Osteoblast (primary cell): ENCODE data around the gene KRT80. TPM values are rescaled to one million over a fixed set of nuclear protein-coding genes. Genes with fewer than 3 reads are reported as not detected.

Source experiments
- DNase-seq: peaks from one replicate; pipeline ENCODE4 v3.0.0; 2011; ENCODE audit warnings: low spot score, mixed read lengths; ENCODE audit not compliant: insufficient read length; ENCODE audit errors: missing footprints
- H2AFZ ChIP-seq: 2 replicates; pipeline ENCODE4 v1.6.0; 2011; ENCODE audit warnings: mild to moderate bottlenecking, low read length
- H3K27ac ChIP-seq: 2 replicates; pipeline ENCODE4 v1.5.1; 2011; ENCODE audit warnings: mild to moderate bottlenecking, low read depth, low read length, moderate library complexity
- H3K27me3 ChIP-seq: 2 replicates; pipeline ENCODE4 v1.6.0; 2012; ENCODE audit warnings: mild to moderate bottlenecking, control low read depth, inconsistent platforms, low read length, moderate library complexity; ENCODE audit not compliant: insufficient read depth
- H3K36me3 ChIP-seq: 2 replicates; pipeline ENCODE4 v1.5.1; 2011; ENCODE audit warnings: mild to moderate bottlenecking, low read length, control low read depth, moderate library complexity; ENCODE audit not compliant: insufficient read depth
- H3K4me1 ChIP-seq: 2 replicates; pipeline ENCODE4 v1.5.1; 2011; ENCODE audit warnings: mild to moderate bottlenecking, low read length, control low read depth, moderate library complexity; ENCODE audit not compliant: insufficient read depth
- H3K4me2 ChIP-seq: 2 replicates; pipeline ENCODE4 v1.6.0; 2011; ENCODE audit warnings: mild to moderate bottlenecking, low read length; ENCODE audit not compliant: insufficient read depth
- H3K4me3 ChIP-seq: fragments of 200-600 bp; sonication (generic); 3 replicates; pipeline ENCODE4 v1.5.1; 2012; ENCODE audit warnings: mild to moderate bottlenecking, low read length, inconsistent platforms; ENCODE audit not compliant: insufficient read depth
- H3K79me2 ChIP-seq: 2 replicates; pipeline ENCODE4 v1.6.0; 2012; ENCODE audit warnings: mild to moderate bottlenecking, low read length, control low read depth, inconsistent platforms; ENCODE audit not compliant: insufficient read depth
- H3K9me3 ChIP-seq: 2 replicates; pipeline ENCODE4 v1.5.1; 2011; ENCODE audit warnings: low read depth, low read length, control low read depth
- H4K20me1 ChIP-seq: 2 replicates; pipeline ENCODE4 v1.6.0; 2012; ENCODE audit warnings: mild to moderate bottlenecking, low read length, control low read depth; ENCODE audit not compliant: insufficient read depth
- total RNA-seq: library from RNA; depleted of rRNA; stranded (reverse); fragments of >200 nt; gene quantifications from 2 replicates; pipeline ENCODE4 v1.2.3, GENCODE V29; 2012
- TF ChIP-seq, protein P1 (sequence below): IDR thresholded peaks from 2 replicates; pipeline ENCODE4 v1.5.1; 2011; ENCODE audit warnings: mild to moderate bottlenecking, low read depth, low read length, moderate library complexity; ENCODE audit errors: extremely low read depth

KRT80 gene
- total RNA-seq, 1 donor, result 0.72 TPM

DNA sequence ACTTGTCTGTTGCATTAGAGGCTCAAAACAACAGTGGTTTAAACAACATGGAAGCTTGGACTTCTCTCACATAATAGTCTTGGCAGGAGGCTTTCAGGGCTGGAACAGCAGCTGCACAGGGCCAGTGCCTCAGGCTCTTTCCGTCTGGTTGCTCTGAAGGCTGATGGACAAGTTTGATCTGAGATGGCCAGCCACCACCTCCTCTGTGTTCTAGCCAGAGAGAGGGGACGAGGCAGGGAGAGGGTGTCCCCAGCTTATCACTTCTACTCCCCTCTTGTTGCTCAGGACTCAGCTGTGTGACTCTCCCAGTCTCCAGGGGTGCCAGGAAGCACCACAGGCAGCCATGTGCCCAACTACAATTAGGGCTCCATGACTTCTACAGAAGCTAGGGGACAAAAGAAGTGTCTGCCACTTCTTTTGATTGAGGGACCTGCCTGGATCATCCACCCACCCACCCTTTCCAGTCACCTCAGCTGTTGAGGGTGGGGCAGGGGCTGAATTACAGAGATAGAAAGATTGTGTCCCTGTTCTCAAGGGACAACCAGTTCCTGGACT is 65.7 kb downstream of the KRT80 start:
- H3K79me2 ChIP-seq, result no peaks in the 10 kb centered on the region
- no peaks in the 10 kb centered on the region for H3K9me3 ChIP-seq
- no peak overlapping the region for H3K4me3 ChIP-seq
- TF ChIP-seq, protein P1, sequence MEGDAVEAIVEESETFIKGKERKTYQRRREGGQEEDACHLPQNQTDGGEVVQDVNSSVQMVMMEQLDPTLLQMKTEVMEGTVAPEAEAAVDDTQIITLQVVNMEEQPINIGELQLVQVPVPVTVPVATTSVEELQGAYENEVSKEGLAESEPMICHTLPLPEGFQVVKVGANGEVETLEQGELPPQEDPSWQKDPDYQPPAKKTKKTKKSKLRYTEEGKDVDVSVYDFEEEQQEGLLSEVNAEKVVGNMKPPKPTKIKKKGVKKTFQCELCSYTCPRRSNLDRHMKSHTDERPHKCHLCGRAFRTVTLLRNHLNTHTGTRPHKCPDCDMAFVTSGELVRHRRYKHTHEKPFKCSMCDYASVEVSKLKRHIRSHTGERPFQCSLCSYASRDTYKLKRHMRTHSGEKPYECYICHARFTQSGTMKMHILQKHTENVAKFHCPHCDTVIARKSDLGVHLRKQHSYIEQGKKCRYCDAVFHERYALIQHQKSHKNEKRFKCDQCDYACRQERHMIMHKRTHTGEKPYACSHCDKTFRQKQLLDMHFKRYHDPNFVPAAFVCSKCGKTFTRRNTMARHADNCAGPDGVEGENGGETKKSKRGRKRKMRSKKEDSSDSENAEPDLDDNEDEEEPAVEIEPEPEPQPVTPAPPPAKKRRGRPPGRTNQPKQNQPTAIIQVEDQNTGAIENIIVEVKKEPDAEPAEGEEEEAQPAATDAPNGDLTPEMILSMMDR, result no peak
- DNase-seq, result no peak
- no peak overlapping the region for H3K27ac ChIP-seq
- no peaks in the 10 kb centered on the region for H3K4me1 ChIP-seq
- H4K20me1 ChIP-seq, result no peaks in the 10 kb centered on the region
- H2AFZ ChIP-seq, result no peak overlapping the region
- H3K36me3 ChIP-seq, result no peaks in the 10 kb centered on the region
- peaks cover 5% of the 10 kb centered on the region for H3K27me3 ChIP-seq
- H3K4me2 ChIP-seq, result no peak overlapping the region

DNA sequence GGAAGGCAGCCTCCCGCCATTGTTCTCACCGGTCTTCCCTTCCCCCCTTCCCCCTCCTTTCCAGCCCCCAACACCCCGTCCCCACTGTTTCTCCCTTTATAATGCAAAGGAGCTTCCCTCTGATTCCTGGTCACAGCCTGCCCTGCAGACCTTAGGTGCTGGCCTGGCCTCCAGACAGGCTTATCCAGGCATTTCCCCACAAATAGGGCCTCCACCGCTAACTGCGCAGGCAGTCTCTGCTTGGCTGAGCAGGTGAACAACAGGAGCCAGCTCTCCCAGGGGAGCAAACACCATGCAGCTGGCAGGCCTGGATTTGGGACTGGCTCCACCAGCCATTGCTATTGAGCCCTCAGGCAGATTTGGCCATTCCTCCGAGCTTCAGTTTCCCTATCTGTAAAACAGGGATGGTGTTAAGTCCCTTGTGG is 66.3 kb downstream of the KRT80 start:
- Histone ChIP-seq H3K79me2 (no peaks in the 10 kb centered on the region), H3K4me3 (no peak overlapping the region), H3K27me3 (peaks cover 5% of the 10 kb centered on the region), H4K20me1 (no peaks in the 10 kb centered on the region), H2AFZ (no peak overlapping the region), H3K9me3 (no peaks in the 10 kb centered on the region), H3K4me2 (no peak overlapping the region), H3K4me1 (no peaks in the 10 kb centered on the region), H3K36me3 (no peaks in the 10 kb centered on the region), H3K27ac (no peak overlapping the region)
- TF ChIP-seq, protein P1, result no peak
- no peak for DNase-seq

DNA sequence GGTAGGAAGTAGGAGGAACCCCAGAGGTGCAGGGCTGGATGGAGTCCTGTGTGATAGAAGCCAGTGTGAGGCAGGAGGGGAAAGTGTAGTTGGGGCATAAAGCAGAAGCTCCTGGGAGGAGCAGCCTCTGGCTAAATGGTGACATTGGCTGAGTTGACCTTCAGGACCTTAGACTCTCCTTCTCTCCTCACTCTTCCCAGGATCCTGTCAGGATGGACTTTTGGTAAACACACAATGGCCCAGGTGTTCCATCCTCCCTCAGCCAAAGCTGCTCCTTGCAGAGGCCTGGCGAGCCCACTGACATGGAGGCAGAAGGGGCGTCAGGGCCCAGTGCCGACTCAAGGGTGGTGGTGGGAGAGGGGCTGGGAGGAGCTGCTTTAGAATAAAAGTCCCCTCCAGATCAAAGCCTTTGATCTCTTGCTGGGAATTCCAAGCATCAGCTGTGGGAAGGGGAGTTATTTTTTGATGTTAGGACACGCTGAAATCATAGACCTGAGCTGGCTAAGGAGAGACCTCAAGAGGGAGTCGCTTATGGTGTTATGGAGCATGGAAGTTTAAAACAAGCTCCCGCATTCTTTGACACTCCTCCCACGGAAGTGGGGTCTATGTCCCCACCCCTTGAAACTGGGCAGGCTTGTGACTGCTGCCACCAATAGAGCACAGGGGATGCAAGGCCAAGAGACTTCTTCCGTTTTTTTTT is 68.2 kb downstream of the KRT80 start:
- H3K36me3 ChIP-seq, result no peaks in the 10 kb centered on the region
- no peaks in the 10 kb centered on the region for H3K9me3 ChIP-seq
- no peak overlapping the region for H3K27ac ChIP-seq
- H3K27me3 ChIP-seq, result peaks cover 6% of the 10 kb centered on the region
- no peak overlapping the region for H3K4me2 ChIP-seq
- no peaks in the 10 kb centered on the region for H3K79me2 ChIP-seq
- DNase-seq, result no peak
- H3K4me1 ChIP-seq, result no peaks in the 10 kb centered on the region
- TF ChIP-seq, protein P1, result no peak
- H3K4me3 ChIP-seq, result no peak overlapping the region
- no peaks in the 10 kb centered on the region for H4K20me1 ChIP-seq
- H2AFZ ChIP-seq, result no peak overlapping the region

DNA sequence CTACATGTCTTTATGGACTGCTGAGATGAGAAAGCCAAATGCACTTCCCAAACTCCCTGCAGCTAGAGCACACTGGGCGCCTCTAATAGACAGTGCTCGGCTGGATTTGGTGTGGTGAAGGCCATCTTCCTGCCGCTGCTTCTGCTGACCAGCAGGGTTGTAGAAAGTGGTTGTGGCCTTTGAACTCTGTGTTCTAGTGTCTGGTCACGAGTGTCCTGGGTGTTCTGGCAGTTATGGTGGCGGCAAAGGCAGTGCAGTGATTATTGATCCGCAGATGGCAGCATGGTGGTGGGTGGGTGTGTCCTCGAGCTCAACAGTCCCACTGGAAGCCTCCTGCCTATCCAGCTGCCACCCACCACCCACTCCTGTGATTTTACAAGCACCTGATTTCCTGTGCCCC is 68.9 kb downstream of the KRT80 start:
- H3K9me3 ChIP-seq, result no peaks in the 10 kb centered on the region
- H3K27ac ChIP-seq, result no peak overlapping the region
- no peaks in the 10 kb centered on the region for H4K20me1 ChIP-seq
- H3K4me3 ChIP-seq, result no peak overlapping the region
- DNase-seq, result no peak
- no peak overlapping the region for H3K4me2 ChIP-seq
- H3K79me2 ChIP-seq, result no peaks in the 10 kb centered on the region
- no peaks in the 10 kb centered on the region for H3K4me1 ChIP-seq
- H3K36me3 ChIP-seq, result no peaks in the 10 kb centered on the region
- H2AFZ ChIP-seq, result no peak overlapping the region
- peaks cover 14% of the 10 kb centered on the region for H3K27me3 ChIP-seq
- TF ChIP-seq, protein P1, result no peak
